Measurements from ENCODE around the gene MSMP.

MSMP gene

DNA sequence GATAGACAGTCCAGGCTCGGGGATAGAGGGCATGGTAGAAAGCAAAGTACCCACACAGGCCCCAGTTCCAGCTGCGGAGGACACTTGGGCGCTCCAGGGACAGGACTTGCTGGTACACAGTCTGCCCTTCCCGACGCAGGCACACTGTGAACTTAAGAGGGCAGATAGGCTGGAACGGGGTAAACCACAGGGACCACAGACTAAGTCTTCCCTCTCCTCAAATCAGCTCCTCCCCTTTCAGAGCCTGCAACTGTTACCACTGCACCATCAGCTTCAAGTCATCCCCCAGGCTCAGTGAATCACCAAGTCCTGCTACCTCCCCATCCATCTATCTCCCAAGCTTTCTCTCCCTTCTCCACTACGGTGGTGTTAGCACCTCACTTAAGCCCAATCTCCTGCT lies 12.3 kb downstream of the MSMP start:
- DNase-seq: no peak

DNA sequence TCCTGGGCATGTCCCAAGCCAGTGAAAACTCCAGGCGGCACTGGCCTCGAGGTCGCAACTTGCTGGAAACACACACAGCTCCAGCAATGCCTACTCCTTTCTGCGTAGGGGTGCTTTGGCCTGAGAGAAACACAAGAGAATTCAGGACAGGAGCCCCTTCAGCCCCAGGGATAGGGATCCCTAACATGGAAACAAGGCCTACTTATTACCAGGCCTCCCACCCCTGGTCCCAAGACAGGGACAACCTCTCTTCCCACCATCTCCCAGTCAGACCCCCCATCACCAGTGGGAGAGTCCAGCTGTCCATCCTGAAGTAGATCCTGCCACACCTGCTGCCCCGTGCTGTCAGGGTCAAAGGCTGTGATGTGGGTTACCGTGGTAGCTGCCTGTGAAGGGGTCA lies 13.8 kb downstream of the MSMP start:
- DNase-seq: no peak

DNA sequence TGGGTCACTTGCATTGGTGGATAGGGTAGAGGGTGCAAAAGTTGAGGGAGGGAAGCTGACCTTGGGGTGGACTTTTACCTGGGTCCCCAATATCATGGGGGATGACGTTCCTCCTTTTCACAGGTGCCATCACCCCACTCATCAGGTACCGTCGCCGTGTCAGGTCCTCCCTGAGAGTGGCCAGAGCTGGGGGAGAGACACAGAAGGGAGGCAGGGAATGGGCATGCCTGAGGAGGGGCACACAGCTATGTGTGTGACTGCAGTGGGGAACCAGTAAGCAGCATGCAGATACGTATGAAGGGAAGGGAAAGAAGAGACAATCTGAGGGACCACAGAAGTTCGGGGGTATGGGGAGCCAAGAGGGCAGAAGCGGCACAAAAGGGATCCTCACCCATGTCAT lies 15.2 kb downstream of the MSMP start:
- no peak for DNase-seq

DNA sequence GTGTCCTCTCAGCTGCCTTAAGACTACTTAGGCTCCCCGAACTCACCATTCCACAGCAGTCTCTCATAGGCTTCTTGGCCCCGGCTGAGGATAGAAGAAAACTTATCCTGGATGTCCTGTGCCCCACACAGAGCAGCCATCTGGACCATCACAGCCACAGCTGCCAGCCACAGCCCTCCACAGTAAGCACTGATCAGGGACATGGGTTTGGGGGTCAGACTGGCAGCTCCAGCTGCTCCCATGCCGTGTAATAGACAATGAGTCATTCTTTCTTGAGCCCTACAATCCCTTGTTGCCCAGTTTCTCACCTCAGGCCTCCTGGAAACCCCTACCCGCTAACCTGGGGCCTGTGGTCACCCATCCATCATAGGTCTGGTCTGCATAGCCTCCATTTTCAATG lies 15.9 kb downstream of the MSMP start:
- no peak for DNase-seq

DNA sequence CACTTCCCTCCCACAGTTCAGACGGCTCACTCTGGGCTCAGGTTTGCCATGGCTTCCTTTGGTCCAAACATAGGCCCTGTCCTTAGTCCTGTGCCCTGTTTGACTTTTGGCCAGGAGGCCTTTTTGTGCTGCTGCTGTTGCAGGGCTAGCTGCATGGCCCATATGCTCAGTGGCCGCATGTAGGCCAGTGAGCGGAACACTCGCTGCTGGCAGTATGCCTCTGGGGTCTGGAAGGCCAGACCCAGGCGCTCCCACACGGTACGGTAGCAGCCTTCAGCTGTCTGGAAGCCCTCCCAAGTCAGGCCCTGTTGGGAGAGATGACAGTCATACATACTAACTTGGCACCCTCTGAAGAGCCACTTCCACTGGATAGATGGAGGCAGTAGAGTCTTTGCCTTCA lies 16.9 kb downstream of the MSMP start:
- no peak for DNase-seq

DNA sequence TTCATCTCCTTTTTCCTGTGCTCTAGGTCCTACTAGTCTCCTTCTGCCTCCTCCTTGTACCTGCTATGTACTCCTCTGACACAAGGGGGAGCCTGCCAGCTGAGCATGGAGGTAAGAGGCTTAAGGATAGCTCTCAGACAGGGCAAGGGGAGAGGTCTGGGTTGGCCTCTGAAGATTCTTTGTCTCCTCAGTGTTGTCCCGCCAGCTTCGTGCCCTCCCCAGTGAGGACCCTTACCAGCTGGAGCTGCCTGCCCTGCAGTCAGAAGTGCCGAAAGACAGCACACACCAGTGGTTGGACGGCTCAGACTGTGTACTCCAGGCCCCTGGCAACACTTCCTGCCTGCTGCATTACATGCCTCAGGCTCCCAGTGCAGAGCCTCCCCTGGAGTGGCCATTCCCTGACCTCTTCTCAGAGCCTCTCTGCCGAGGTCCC lies 17.9 kb downstream of the MSMP start:
- DNase-seq: peak; percentile 78

DNA sequence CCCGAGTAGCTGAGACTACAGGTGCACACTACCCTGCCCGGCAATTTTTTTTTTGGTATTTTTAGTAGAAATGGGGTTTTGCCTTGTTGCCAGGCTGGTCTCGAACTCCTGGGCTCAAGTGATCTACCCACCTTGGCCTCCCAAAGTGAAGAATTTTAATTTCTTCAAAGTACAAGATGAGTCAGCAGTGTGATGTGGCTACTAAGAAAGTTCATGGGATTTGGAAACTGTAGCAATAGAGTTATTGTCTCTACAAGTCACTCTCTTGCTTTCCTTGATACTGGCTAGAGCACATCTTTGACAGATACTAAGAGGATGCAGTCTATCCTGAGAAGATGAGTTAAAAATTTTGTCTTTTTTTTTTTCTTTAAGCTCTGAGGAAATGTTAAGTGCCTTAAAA lies 20.0 kb downstream of the MSMP start:
- DNase-seq: no peak

DNA sequence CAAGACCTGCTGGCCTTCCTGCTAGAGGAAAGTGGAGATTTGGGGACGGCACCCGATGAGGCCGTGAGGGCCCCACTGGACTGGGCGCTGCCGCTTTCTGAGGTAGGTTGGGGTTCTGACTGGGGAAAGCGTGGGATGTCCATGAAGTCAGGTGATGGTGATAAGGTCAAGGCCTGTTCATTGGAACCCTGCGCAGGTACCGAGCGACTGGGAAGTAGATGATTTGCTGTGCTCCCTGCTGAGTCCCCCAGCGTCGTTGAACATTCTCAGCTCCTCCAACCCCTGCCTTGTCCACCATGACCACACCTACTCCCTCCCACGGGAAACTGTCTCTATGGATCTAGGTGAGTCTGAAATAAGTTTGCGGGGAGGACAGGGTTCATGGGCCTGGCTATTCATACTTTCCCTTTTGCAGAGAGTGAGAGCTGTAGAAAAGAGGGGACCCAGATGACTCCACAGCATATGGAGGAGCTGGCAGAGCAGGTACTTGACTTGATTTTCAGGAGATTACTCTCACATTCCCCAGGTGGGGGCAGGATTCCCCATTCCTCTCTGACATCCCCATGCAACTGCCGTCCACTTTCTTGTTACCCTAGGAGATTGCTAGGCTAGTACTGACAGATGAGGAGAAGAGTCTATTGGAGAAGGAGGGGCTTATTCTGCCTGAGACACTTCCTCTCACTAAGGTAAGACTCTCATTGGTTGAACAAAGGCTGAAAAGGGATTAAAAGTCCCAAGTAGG lies 21.1 kb downstream of the MSMP start:
- DNase-seq: peak; percentile 64

DNA sequence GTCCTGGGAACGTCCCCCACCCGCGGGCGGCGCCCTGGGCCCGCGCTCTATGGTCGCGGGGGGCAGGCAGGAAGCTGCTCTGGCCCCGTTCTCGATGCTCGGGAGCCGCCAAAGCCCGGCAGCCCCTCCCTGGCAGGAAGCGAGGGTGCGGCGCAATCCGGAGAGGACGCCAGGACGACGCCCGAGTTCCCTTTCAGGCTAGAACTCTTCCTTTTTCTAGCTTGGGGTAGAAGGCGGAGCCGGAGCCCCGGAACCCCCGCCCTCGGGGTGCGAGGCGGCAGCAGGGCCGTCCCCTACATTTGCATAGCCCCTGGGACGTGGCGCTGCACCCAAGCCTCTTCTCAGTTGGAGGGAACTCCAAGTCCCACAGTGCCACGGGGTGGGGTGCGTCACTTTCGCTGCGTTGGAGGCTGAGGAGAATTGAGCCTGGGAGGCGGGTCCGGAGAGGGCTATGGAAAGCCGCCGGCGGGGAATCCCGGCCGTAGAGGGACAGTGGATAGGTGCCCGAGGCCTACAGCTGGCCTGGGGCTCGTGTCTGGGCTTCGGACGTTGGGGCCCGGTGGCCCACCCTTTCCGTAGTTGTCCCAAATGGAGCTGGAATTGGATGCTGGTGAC lies 21.8 kb downstream of the MSMP start, which contains the start of the genes CREB3 and TLN1:
CREB3 (plus strand) TSS at position 482 of the 615 bp plus-strand sequence; CDS start at position 589, 107 bp downstream.
TLN1 (minus strand) TSS at position 11 of the 615 bp plus-strand sequence. CDS start 6,501 bp downstream, outside the sequence.
- peak; percentile 97 for DNase-seq

DNA sequence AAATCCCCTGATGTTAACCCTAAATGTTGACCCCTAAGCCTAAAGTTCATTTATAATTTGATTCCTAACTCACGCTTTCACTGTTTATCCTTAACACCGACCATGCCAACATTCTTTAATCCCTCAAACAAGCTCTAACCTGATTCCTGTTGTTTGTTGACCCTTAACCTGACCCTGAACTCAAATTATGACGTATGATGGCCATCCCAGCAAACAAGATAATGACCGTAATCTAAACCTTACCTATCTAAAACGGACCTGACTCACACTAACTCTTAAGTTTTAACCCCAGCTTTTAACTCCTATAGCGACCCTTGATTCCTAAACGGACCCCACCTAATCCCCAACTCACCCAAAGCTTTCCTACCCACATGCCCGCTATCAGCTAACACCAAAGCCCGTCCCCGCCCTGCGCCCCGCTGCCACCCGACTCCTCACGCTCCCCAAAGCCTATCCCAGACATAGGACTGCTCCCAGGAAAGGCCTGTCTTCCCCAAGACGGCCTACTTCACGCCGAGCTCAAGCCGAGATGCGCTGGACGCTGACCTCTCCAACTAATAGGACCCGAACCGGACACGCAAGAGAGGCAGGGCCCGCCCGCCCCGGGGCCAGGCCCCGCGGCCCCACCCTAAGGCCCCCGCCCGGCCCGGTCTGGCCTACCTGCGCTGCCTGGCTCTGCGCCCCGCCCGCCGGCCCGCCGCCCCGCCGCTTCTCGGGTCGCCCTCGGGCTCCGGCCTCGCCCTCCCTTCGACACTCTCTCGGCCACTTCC lies 22.5 kb downstream of the MSMP start:
- no peak for DNase-seq

DNA sequence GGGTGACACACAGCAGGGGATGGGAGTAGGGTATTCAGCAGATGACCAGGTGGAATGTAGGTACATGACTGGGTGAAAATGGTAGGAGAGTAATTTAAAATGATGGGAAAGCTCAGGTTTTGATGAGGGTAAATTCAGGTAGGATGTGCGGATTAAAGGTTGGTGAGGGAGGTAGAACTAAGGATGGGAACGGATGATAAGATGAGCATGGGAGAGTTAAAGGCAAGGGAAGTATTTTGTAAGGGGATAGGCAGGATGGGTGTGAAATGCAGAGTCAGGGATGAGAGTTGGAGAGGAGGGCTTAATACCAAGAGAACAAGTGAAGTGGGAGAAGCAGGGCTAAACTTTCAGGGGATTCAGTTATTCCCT lies 23.6 kb downstream of the MSMP start:
- no peak for DNase-seq

DNA sequence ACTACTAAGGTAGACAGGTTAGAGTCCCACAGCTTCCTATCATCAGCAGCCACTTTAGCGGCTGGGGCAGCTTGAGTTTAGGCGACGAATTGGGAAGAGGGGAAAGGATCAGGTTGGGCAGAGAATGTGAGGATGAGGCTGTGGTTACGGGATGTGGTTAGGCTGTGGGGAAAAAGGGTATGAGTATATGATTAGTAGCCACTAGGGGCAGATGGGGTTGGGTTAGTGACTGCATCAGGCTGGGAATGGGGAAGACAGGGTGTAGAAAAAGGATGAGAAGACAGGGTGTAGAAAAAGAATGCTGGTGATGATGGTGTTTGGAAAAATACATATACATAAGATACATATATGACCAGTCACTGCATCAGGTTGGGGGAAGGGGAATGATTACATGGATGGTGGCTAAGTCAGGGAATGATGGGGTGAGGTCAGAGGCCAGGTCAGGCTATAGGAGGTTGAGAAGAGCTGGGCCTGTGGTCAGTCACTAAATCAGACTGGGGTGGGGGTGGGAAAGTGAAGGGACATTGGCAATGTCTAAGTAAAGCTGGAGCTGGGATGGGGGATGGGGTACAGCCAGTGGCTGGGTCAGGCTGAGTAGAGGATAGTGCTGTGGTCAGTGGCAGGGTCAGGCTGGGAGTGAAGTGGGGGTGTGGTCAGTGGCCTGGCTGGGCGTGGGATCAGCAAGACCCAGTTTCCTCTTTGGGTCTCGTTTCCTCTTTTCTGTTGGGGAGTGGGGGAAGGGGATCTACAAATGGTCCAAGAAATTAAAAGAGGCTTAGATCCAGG lies 24.2 kb downstream of the MSMP start:
- DNase-seq: no peak

DNA sequence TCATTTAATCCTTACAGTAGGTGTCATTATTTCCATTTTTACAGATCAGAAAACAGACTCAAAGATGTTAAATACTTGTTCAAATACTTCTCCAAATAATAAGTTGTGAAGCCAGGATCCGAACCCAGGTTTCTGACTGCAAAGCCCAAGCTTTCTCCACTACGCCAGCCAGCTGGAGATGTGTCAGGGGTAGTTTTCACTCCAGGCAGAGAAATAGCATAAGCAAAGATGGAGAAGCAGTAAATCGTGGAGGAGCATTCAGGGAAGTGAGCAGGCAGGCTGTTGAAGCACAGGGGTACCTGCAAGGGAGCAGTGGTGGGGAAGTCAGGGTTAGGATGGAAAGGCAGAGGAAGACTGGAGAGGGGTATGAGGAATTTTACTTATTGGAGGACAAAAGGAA lies 25.0 kb downstream of the MSMP start:
- DNase-seq: no peak

DNA sequence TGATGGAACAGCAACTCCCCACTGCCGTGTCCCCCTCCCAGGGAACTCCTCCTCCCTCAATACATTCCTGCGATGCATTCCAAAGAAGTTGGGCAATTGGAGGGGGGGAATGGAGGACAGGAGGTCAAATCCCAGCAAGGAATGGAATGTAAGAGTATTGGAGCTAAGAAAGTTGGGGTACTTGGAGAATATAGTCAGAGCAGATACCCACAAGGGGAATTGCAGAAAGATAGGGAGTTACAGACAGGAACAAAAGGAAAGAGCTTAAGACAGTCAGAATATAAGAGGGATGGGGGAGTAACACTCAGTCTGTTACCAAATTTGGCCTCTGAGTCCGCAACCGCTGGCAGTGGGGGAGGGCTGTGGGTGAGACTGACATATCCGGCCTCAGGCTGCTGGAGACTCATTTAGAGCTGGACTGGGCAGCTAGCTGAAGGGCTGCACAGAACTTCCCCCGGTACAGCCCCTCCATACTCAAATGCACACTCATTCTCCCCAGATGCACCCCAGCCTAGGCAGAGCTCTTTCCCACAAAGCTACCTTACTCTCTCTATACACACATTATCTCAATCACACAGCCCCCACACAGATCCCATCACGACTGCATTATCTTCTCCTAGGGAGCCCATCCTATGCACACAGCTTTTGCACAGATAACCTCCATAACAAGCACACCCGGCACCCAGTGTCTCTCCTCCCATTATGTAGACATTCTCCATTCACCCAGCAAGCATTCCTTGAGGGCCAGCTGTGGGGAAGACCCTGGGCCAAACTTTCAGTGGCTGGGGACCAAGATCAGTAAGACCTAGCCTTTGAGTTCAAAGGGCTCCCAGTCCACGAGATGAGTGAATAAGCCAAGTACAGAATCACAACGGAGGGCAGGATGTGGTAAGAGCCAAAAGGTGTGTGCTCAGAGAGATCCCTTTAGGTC lies 25.8 kb downstream of the MSMP start:
- DNase-seq: no peak

DNA sequence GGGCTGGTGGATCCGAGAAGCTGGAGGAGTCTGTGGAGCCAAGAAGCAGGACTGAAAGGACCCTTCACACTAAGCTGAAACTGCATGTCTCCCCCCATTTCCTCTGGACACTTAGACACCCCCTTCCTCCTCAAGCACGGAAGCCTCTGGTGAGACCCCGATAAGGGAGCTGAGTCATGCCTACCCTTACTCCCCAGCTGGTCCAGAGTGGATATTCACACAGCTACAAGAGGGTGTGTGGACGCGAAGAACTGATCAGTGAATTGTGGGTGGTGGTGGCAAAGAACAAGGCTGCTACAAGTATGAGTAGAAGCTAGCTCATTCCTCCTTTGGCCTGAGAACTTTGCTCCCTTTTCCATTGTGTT lies 26.4 kb downstream of the MSMP start:
- no peak for DNase-seq

DNA sequence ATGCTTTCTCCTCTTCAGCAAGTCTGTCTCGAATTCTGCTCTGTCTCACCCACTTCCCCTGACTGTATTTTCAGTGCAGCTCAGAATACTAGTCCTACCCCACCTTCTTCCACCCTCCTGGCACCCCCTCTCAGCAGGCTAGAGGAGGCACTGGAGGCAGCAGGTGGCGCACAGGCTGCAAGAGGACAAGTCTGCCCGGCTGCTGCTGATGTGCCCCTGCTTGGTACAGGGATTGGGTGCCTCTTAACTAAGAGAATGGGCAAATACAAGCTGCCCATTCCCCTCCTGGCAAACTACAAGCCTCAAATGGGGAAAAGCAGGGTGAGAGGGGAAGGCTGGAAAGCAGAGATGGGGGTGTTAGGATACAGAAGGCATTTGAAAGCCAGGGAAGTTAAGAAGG lies 27.1 kb downstream of the MSMP start:
- no peak for DNase-seq

DNA sequence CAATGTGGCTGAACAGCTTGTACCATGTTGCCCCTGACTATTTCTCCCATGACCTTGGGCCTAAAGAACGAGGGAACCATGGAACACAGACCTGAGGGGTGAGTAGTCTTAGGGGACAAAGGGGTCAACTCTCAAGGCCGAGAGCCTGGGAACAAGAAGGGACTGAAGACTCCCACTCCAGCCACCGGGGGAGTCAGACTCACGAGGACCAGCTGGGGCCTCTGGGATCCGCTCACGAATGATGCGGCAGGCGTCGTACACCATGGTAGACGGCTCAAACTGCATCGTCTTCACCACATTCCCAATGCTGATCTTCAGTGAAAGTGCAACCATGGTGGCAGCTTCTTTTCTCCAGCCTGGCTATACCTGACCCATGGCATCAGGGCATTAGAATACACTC lies 28.7 kb downstream of the MSMP start:
- DNase-seq: no peak

DNA sequence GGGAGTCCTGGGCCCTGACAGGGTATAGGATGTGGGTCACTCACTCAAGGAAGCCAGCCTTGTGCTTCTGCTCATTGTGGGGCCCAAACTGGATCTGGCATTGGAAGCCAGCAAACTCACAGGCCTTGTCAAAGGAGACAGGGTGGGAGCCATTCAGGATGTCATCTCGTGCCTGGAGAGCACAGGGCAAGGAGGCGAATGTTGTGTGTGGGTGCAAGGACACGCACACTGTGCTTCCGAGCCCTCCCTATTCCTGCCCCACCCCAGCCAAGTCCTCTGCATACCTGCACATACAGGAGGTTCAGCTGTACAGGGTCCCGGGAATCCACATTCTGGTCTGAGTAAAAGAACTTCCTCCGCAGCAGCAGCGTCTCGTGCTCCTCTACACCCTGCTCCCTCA lies 30.2 kb downstream of the MSMP start:
- no peak for DNase-seq

DNA sequence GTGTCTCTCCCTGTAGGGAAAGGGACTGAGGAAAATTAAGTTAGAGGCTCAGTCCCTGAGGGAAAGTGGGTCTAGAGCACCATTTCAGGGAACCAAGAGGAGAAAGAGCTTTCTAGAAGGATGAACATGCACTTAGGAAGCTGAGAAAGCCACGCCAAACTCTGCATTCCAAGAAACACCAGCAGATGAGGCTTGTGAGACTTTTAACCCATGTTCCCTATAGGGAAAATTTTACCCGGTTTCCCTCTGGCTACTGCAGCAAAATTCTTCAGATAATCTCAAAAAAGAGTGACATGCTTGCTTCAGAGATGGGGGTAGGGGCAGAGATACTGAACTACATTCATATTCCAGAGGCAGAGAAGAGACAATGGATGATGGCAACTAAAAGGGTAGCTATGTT lies 30.6 kb downstream of the MSMP start:
- DNase-seq: no peak

DNA sequence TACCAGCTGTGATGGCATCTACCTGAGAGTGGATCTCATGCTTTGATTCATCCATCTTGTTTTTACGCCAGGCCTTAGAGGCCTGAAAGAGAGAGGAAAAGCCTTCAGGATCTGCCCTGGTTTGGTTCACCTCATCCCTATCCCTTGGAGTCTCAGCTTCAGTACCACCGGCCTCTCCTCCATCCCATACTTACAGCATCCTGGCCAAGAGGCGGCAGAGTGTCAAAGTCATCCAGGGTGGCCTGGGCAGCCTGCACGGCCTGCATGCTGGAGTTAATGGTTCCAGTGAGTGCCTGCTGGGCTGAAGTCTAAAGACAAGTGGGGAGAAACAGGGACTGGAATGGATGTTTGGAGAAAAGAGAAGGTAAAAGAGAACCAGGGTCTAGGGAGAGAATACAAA lies 34.5 kb downstream of the MSMP start:
- DNase-seq: no peak

DNA sequence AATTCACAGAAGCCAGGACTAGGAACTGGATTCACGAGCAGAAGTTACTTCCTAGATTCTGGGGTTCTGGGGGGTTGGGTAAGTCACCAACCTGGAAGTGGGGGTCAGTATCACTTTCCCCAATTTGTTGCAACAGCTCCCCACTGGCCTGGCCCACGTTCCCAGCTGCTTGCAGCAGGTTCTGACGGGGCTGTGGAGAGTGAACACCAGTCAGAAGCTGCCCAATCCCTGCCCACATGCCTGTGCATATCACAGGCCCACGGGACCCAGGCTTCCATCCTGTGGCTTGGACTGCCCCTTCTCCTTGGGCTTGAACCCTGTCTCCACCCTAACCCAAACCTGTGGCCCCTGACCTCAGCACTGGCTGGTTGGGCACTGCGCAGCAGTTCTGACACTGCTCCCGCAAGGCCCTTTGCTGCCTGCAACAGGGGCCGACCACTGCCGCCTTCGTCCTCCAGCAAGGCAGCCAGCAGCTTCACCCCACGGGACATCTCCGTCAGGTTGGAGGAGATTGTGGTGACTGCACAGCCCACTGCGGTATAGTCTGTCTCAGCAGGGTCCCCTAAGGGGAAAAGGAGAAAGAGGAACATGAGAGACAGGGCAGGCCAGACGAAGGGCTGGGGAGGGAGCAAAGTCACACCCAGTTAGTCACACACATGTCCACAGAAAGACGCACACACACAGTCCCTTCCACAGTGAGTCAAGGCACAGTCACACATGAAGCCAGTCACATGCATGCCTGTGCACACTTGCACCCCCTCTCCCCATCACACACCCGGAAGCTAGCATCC lies 35.2 kb downstream of the MSMP start:
- DNase-seq: no peak

Data from activated CD8-positive, alpha-beta memory T cell treated with anti-CD3 and anti-CD28 coated beads for 24 hours (primary cell).